Fibroblast of the aortic adventitia (primary cell): ENCODE results near the gene KMT2D. TPM values are rescaled to one million over a fixed set of nuclear protein-coding genes. Genes with fewer than 3 reads are reported as not detected.

Source experiments
- DNase-seq: peaks from one replicate; pipeline ENCODE4 v3.0.0-alpha.2; 2010; ENCODE audit warnings: low read depth
- H3K4me3 ChIP-seq: 2 replicates; pipeline ENCODE4 v1.5.1; 2011; ENCODE audit warnings: low read depth, mild to moderate bottlenecking, control low read depth, low read length, moderate library complexity
- total RNA-seq: library from RNA; depleted of rRNA; stranded (reverse); fragments of >200 nt; gene quantifications from 2 replicates; pipeline ENCODE4 v1.2.3, GENCODE V29; 2012; ENCODE audit warnings: low replicate concordance
- TF ChIP-seq, protein P1 (sequence below): IDR thresholded peaks from 2 replicates; pipeline ENCODE4 v1.5.1; 2011; ENCODE audit warnings: mild to moderate bottlenecking, low read length, control low read depth, inconsistent platforms; ENCODE audit not compliant: insufficient read depth

The KMT2D gene
- total RNA-seq, 1 donor: 23.8 TPM

DNA sequence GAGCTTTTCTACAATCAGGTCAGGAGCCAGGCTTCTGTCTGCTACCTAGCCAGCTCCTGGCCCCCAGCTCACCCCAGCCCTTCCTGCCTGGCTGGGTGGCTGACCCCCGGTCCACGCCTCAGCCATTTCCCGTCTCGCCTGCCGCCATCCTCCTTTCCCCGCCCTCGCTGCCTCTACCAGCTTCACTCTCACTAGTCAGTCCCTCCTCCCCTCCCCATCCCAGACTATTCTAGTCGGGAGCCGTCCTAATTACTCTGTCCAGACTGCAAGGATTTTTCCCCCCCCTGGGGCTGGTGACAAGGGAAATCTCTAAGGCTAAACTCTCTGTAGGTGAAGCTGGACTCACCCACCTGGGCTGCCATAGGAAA, 33.2 kb upstream of the KMT2D start:
- no peak for DNase-seq
- TF ChIP-seq, protein P1, sequence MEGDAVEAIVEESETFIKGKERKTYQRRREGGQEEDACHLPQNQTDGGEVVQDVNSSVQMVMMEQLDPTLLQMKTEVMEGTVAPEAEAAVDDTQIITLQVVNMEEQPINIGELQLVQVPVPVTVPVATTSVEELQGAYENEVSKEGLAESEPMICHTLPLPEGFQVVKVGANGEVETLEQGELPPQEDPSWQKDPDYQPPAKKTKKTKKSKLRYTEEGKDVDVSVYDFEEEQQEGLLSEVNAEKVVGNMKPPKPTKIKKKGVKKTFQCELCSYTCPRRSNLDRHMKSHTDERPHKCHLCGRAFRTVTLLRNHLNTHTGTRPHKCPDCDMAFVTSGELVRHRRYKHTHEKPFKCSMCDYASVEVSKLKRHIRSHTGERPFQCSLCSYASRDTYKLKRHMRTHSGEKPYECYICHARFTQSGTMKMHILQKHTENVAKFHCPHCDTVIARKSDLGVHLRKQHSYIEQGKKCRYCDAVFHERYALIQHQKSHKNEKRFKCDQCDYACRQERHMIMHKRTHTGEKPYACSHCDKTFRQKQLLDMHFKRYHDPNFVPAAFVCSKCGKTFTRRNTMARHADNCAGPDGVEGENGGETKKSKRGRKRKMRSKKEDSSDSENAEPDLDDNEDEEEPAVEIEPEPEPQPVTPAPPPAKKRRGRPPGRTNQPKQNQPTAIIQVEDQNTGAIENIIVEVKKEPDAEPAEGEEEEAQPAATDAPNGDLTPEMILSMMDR: no peak
- H3K4me3 ChIP-seq: no peak overlapping the region

- no peak overlapping the region for H3K4me3 ChIP-seq
- TF ChIP-seq, protein P1: no peak
- no peak for DNase-seq
These were observed 32.3 kb upstream of the KMT2D start for GRCh38 chr12:49092816-49093406.

DNA sequence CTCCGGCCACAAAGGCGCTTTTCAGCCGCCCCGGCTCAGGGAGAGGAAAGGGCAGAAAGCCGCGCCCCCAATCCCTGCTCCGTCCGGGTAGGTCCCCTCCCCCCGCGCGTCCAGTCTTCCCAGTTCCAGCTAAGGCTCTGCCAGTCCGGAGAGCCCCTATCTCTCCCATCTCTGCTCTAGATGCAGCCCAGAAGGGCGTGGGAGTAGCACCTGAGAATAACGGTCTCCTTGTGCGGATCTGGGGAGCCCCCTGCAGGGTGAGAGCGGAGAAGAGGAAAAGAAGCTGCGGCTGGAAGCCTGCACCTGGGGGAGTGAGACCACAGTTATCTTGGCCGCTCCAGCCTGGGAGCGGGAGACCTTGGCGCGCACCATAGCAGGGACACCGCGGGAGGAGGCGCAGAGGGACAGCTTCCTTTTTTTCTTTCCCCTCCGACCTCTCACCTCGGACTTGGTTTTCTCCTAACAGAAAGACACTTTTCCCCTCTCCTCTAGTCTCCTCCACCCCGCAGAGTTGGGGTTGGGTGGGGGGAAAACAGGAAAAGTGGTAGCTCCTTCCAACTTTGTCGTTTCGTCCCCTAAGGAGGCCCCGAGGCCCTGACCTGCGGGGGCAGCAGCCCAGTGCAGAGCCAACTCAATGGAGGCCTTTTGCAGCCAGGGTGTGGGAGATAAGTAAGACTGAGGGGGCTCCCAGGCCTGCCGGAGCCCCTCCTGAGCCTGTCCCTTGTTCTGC, 31.7 kb upstream of the KMT2D start:
- TF ChIP-seq, protein P1: peak; percentile 57
- peak overlapping the region; percentile 42 for H3K4me3 ChIP-seq
- DNase-seq: no peak

GRCh38 chr12:49091836-49092085, 31.2 kb upstream of the KMT2D start:
- TF ChIP-seq, protein P1: no peak
- peak overlapping the region; percentile 42 for H3K4me3 ChIP-seq
- DNase-seq: no peak

- TF ChIP-seq, protein P1: no peak
- H3K4me3 ChIP-seq: no peak overlapping the region
- no peak for DNase-seq
These were observed 30.7 kb upstream of the KMT2D start for GRCh38 chr12:49091056-49091835.

DNA sequence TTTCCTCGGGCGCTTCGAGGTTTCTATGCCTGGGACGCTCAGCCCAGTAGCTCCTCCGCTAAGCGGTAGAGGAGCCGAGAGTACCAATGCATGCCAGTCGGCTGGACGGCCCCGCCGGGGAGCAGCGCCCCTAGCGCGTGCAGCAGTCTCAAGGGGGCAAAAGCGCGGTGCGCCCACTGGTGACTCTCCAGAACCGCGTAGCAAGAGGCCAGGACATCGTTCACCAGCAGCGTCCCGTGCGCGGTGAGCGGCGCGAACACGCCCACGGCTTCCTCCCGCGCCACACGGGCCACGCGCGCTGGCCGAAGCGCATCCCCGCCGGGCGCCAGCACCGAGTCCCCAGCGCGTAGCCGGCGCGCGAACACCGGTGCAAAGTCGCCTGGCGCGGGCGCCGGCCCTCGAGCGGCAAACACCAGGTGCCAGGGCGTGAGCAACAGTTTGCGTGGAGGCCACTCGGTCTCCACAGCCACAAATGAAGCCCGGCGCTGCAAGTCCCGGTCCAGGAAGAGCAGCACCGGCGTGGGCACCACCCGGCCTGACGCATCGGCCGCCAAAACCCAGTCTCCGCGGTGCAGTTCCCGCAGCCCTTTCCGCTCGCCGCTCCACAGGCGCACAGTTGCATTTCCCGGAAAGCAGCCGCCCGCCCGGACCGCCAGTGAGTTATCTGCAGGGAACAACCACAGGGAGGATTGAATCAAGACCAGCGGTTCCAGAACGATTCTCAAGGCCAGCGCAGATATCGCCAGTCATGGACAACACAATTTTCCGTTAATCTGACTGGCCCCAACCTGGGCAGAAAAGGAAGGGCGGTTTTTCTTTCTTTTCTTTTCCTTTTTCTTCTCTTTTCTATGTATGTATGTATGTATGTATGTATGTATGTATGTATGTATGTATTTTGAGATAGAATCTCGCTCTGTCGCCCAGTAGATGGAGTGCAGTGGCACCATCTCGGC, 29.5 kb upstream of the KMT2D start:
- TF ChIP-seq, protein P1: peak; percentile 29
- DNase-seq: peak; percentile 54
- peak overlapping the region; percentile 51 for H3K4me3 ChIP-seq
